CD4-positive, CD25-positive, alpha-beta regulatory T cell (primary cell): ENCODE results near the gene NUP50. TPM values are rescaled to one million over a fixed set of nuclear protein-coding genes. Genes with fewer than 3 reads are reported as not detected.
A peak's percentile ranks its signal among the peaks of the same experiment; 100 is the strongest.

ENCODE experiments used
- ATAC-seq, 2 donors: fragments of 150-1000 bp; cut with Tn5 transposase; one replicate each; pipeline ENCODE4 v1.10.0; 2021; ENCODE audit warnings: low read depth in 2 of 2, moderate number of reproducible peaks in 2 of 2, moderate library complexity in 1 of 2
- DNase-seq, 3 donors: peaks; one replicate each; pipeline versions ENCODE4 v3.0.0 to v3.0.0-alpha.2; 2012 to 2022; ENCODE audit warnings: mixed read lengths in 1 of 3
- H3K27ac ChIP-seq: one replicate; pipeline ENCODE4 v1.7.0; 2013; ENCODE audit warnings: mild to moderate bottlenecking, low read length; ENCODE audit not compliant: insufficient read depth, poor library complexity, severe bottlenecking
- H3K27me3 ChIP-seq: one replicate; pipeline ENCODE4 v1.7.0; 2013; ENCODE audit warnings: low read length; ENCODE audit not compliant: control insufficient read depth, insufficient read depth
- H3K36me3 ChIP-seq: one replicate; pipeline ENCODE4 v1.7.0; 2013; ENCODE audit warnings: mild to moderate bottlenecking, low read length, moderate library complexity; ENCODE audit not compliant: control insufficient read depth, insufficient read depth
- H3K4me1 ChIP-seq: 2 replicates; pipeline ENCODE4 v1.7.0; 2013; ENCODE audit warnings: mild to moderate bottlenecking, low read length; ENCODE audit not compliant: insufficient read depth, control insufficient read depth, poor library complexity, severe bottlenecking
- H3K4me3 ChIP-seq: one replicate; pipeline ENCODE4 v1.7.0; 2013; ENCODE audit warnings: low read depth, mild to moderate bottlenecking, low read length, moderate library complexity
- H3K9me3 ChIP-seq, 2 experiments: 1 replicate in 1 of 2; 2 replicates in 1 of 2; pipeline ENCODE4 v1.7.0; 2013; ENCODE audit warnings: low read length in 2 of 2, mild to moderate bottlenecking in 1 of 2, moderate library complexity in 1 of 2; ENCODE audit not compliant: control insufficient read depth in 2 of 2
- H3K27ac Mint-ChIP-seq, 3 donors: one replicate each; pipeline ENCODE4 v1.8.0; 2020 to 2022; ENCODE audit warnings: mild to moderate bottlenecking in 3 of 3, mixed read lengths in 3 of 3, moderate library complexity in 2 of 3
- H3K27me3 Mint-ChIP-seq: one replicate; pipeline ENCODE4 v1.8.0; 2022; ENCODE audit warnings: mild to moderate bottlenecking, mixed read lengths
- H3K36me3 Mint-ChIP-seq: one replicate; pipeline ENCODE4 v1.8.0; 2020; ENCODE audit warnings: mixed read lengths
- H3K4me1 Mint-ChIP-seq, 4 donors: one replicate each; pipeline ENCODE4 v1.8.0; 2020 to 2022; ENCODE audit warnings: mixed read lengths in 4 of 4, mild to moderate bottlenecking in 1 of 4
- H3K4me3 Mint-ChIP-seq, 4 donors: one replicate each; pipeline ENCODE4 v1.8.0; 2020 to 2022; ENCODE audit warnings: mild to moderate bottlenecking in 4 of 4, mixed read lengths in 4 of 4, moderate library complexity in 3 of 4
- H3K9me3 Mint-ChIP-seq, 7 donors: one replicate each; pipeline ENCODE4 v1.8.0; 2020 to 2022; ENCODE audit warnings: mixed read lengths in 7 of 7, mild to moderate bottlenecking in 3 of 7, moderate library complexity in 2 of 7
- polyA plus RNA-seq, 4 donors: library from polyadenylated mRNA; unstranded; fragments of 300-500 nt; fragmentation: Illumina TruSeq; gene quantifications; one replicate each; pipeline ENCODE4 v1.2.3, GENCODE V29; 2021
- total RNA-seq: library from RNA; stranded (reverse); gene quantifications from one replicate; pipeline ENCODE4 v1.2.3, GENCODE V29; 2022

Gene NUP50
- total and polyA plus RNA-seq, 5 donors from 2014 or later, result 52.0 to 98.8 (median 68.4) TPM

DNA sequence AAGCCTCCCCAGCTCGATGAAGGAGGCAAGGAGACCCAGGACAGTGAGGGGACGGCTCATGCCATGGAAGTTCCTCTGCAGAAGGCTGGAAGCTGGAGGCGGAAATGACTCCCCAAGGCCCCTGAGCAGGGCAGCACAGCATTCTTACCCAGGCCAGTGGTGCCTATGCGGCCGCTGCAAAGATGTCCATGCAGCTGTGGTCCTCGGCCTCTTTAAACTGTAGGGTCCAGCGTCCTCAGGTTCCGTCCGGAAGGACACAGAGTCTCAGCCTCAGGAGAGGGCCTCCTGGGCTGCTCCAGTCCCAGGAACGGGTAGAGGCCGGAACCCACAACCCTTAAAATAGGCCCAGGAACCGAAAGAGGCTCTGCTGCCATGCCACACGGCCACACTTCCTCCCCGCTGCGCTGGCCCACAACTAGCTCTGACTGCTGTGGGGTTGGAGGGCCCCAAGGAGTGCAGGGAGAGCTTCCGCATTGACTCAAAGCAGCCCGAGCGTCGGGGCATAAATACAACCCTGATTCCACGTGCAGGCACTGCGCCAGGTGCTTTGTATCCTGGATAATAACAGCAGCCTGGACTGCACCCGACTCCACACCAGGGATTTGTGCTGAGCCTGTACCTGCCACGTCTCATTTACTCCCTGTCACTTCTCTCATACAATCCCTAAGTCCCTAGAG is 71.5 kb downstream of the NUP50 start:
- peaks cover 0 to 39% (median 20%) of the 10 kb centered on the region in 4 donors for H3K4me1 Mint-ChIP-seq

GRCh38 chr22:45235851-45236342 is 72.2 kb downstream of the NUP50 start:
- Mint-ChIP-seq H3K36me3 (peaks cover 4% of the 10 kb centered on the region), H3K27me3 (peaks cover 4% of the 10 kb centered on the region), H3K27ac (peak overlapping the region in 2 of 3 donors; percentile 17 to 79), H3K4me1 (peaks cover 0 to 40% (median 20%) of the 10 kb centered on the region in 4 donors), H3K9me3 (no peaks in the 10 kb centered on the region), H3K4me3 (peak overlapping the region in 2 of 4 donors; percentile 38 to 50)
- ATAC-seq, result no peak
- Histone ChIP-seq H3K27me3 (no peaks in the 10 kb centered on the region), H3K36me3 (no peaks in the 10 kb centered on the region), H3K9me3 (no peaks in the 10 kb centered on the region), H3K27ac (no peak overlapping the region), H3K4me3 (no peak overlapping the region), H3K4me1 (peaks cover 9% of the 10 kb centered on the region)
- DNase-seq, result no peak

More for the DNA sequence above, 71.5 kb downstream of the NUP50 start:
- Histone ChIP-seq H3K27ac (no peak overlapping the region), H3K27me3 (no peaks in the 10 kb centered on the region), H3K36me3 (no peaks in the 10 kb centered on the region), H3K4me3 (no peak overlapping the region), H3K4me1 (peaks cover 9% of the 10 kb centered on the region), H3K9me3 (no peaks in the 10 kb centered on the region)
- peaks cover 4% of the 10 kb centered on the region for H3K27me3 Mint-ChIP-seq
- peak; percentile 59 to 60 for ATAC-seq
- peak overlapping the region in 2 of 4 donors; percentile 35 to 50 for H3K4me3 Mint-ChIP-seq
- no peaks in the 10 kb centered on the region for H3K9me3 Mint-ChIP-seq
- DNase-seq, result peak in 1 of 3 donors; percentile 49
- peak overlapping the region in 2 of 3 donors; percentile 17 to 79 for H3K27ac Mint-ChIP-seq
- H3K36me3 Mint-ChIP-seq, result peaks cover 4% of the 10 kb centered on the region

GRCh38 chr22:45237065-45237990 is 73.6 kb downstream of the NUP50 start:
- Histone ChIP-seq H3K4me3 (no peak overlapping the region), H3K36me3 (no peaks in the 10 kb centered on the region), H3K4me1 (peaks cover 17% of the 10 kb centered on the region), H3K27ac (no peak overlapping the region), H3K9me3 (no peaks in the 10 kb centered on the region), H3K27me3 (no peaks in the 10 kb centered on the region)
- no peaks in the 10 kb centered on the region for H3K9me3 Mint-ChIP-seq
- DNase-seq, result no peak
- peak overlapping the region in 1 of 4 donors; percentile 46 for H3K4me3 Mint-ChIP-seq
- ATAC-seq, result no peak
- H3K27ac Mint-ChIP-seq, result peak overlapping the region in 1 of 3 donors; percentile 80
- peaks cover 4% of the 10 kb centered on the region for H3K27me3 Mint-ChIP-seq
- peaks cover 4% of the 10 kb centered on the region for H3K36me3 Mint-ChIP-seq
- H3K4me1 Mint-ChIP-seq, result peaks cover 0 to 51% (median 21%) of the 10 kb centered on the region in 4 donors

Other genes starting within 250 kb of the NUP50 start
- gene PHF21B, start 153.9 kb upstream of the NUP50 start, total RNA-seq, result not detected
- not detected for gene PHF21B, start 153.9 kb upstream of the NUP50 start, polyA plus RNA-seq
- gene KIAA0930, start 77.0 kb downstream of the NUP50 start, total RNA-seq, result 21.3 TPM
- gene KIAA0930, start 77.0 kb downstream of the NUP50 start, polyA plus RNA-seq, result 1 to 10 TPM in 2 of 4 donors, under 1 TPM in 2; 0.70 to 2.4 (median 1.4) TPM
- not detected for gene UPK3A, start 121.0 kb downstream of the NUP50 start, total RNA-seq
- not detected for gene UPK3A, start 121.0 kb downstream of the NUP50 start, polyA plus RNA-seq
- gene FAM118A, start 146.0 kb downstream of the NUP50 start, total RNA-seq, result 456 TPM
- 10 to 100 TPM; 34.5 to 66.1 (median 48.2) TPM for gene FAM118A, start 146.0 kb downstream of the NUP50 start, polyA plus RNA-seq
- gene SMC1B, start 249.7 kb downstream of the NUP50 start, total RNA-seq, result not detected
- not detected for gene SMC1B, start 249.7 kb downstream of the NUP50 start, polyA plus RNA-seq
- 0.67 TPM for gene RIBC2, start 249.8 kb downstream of the NUP50 start, total RNA-seq
- under 1 TPM in 1 of 4 donors, not detected in 3; 0.15 TPM for gene RIBC2, start 249.8 kb downstream of the NUP50 start, polyA plus RNA-seq